IMR-90 (cell line): Measurements from ENCODE around the gene NOBOX. TPM values are rescaled to one million over a fixed set of nuclear protein-coding genes. Genes with fewer than 3 reads are reported as not detected.
"Not testable (repeated sequence)": the region's sequence is repeated elsewhere in the genome, so short reads cannot be mapped to it uniquely, and the experiment has no call there.

Source experiments
- ATAC-seq: fragments of 200-7000 bp; cut with Tn5 transposase; 2 replicates; pipeline ENCODE4 v1.9.1; 2020; ENCODE audit warnings: low read depth, mild to moderate bottlenecking, moderate library complexity
- BruUV-seq: library from RNA; stranded (reverse); fragments of 400-500 nt; replicated peaks from 2 replicates; lab custom pipeline; 2021; lab: Mats Ljungman, UMichigan
- CTCF ChIA-PET: fragments of 300-600 bp; formaldehyde crosslinking; extraction: SDS; loops from one replicate; lab custom pipeline; 2021; ENCODE audit warnings: antibody characterized with exemption; lab: Yijun Ruan, JAX
- POLR2A ChIA-PET: fragments of 300-600 bp; sonication (Branson Sonifier 250); formaldehyde crosslinking; loops from one replicate; lab custom pipeline; 2022; ENCODE audit warnings: antibody characterized with exemption; ENCODE audit not compliant: unreplicated experiment; lab: Charles Lee
- DNase-seq: peaks from one replicate; pipeline ENCODE4 v3.0.0; 2013
- H2AFZ ChIP-seq: replicated peaks from 2 replicates; pipeline ENCODE3; 2013; ENCODE audit warnings: low read length, mild to moderate bottlenecking; ENCODE audit not compliant: poor library complexity
- H2AK5ac ChIP-seq: 2 replicates; pipeline ENCODE4 v1.6.1; 2013; ENCODE audit warnings: low read depth, low read length, inconsistent platforms
- H2AK9ac ChIP-seq: replicated peaks from 2 replicates; pipeline ENCODE3; 2013; ENCODE audit warnings: mild to moderate bottlenecking, low read depth, low read length, moderate library complexity; ENCODE audit not compliant: poor library complexity
- H2BK120ac ChIP-seq: 2 replicates; pipeline ENCODE4 v1.6.1; 2013; ENCODE audit warnings: low read depth, low read length, inconsistent platforms
- H2BK15ac ChIP-seq: 3 replicates; pipeline ENCODE4 v1.6.1; 2013; ENCODE audit warnings: low read depth, low read length, inconsistent platforms
- H2BK20ac ChIP-seq: 2 replicates; pipeline ENCODE4 v1.6.1; 2013; ENCODE audit warnings: low read depth, mild to moderate bottlenecking, inconsistent platforms, low read length, moderate library complexity
- H2BK5ac ChIP-seq: 2 replicates; pipeline ENCODE4 v1.6.1; 2013; ENCODE audit warnings: mild to moderate bottlenecking, low read depth, low read length, inconsistent platforms; ENCODE audit not compliant: poor library complexity, severe bottlenecking
- H3K14ac ChIP-seq: replicated peaks from 2 replicates; pipeline ENCODE4 v1.6.1; 2013; ENCODE audit warnings: low read depth, low read length, inconsistent platforms
- H3K18ac ChIP-seq: 2 replicates; pipeline ENCODE4 v1.6.1; 2013; ENCODE audit warnings: low read depth, low read length, control low read depth
- H3K23ac ChIP-seq: 2 replicates; pipeline ENCODE4 v1.6.1; 2013; ENCODE audit warnings: low read depth, low read length, inconsistent platforms
- H3K27ac ChIP-seq: 2 replicates; pipeline ENCODE4 v1.5.1; 2013; ENCODE audit warnings: mild to moderate bottlenecking, control low read depth, low read length; ENCODE audit not compliant: insufficient read depth
- H3K27me3 ChIP-seq: 2 replicates; pipeline ENCODE4 v1.6.1; 2013; ENCODE audit warnings: low read length; ENCODE audit not compliant: control insufficient read depth, insufficient read depth
- H3K36me3 ChIP-seq: 2 replicates; pipeline ENCODE4 v1.6.1; 2013; ENCODE audit warnings: low read length, mixed read lengths; ENCODE audit not compliant: control insufficient read depth, insufficient read depth
- H3K4ac ChIP-seq: 2 replicates; pipeline ENCODE4 v1.6.1; 2013; ENCODE audit warnings: low read depth, low read length, inconsistent platforms
- H3K4me1 ChIP-seq: 2 replicates; pipeline ENCODE4 v1.6.1; 2013; ENCODE audit warnings: low read length, mixed read lengths; ENCODE audit not compliant: control insufficient read depth, insufficient read depth
- H3K4me2 ChIP-seq: 2 replicates; pipeline ENCODE4 v1.6.1; 2013; ENCODE audit warnings: low read depth, mild to moderate bottlenecking, control low read depth, low read length, moderate library complexity
- H3K4me3 ChIP-seq: 2 replicates; pipeline ENCODE4 v1.5.1; 2013; ENCODE audit warnings: low read depth, mild to moderate bottlenecking, control low read depth, low read length, moderate library complexity; ENCODE audit not compliant: insufficient read depth
- H3K56ac ChIP-seq: 2 replicates; pipeline ENCODE4 v1.6.1; 2013; ENCODE audit warnings: low read length, inconsistent platforms; ENCODE audit not compliant: insufficient read depth; ENCODE audit errors: extremely low read depth
- H3K79me1 ChIP-seq, 2 experiments: 2 replicates each; pipeline ENCODE4 v1.6.1; 2013; ENCODE audit warnings: low read length in 2 of 2, inconsistent platforms in 1 of 2, low read depth in 1 of 2
- H3K9ac ChIP-seq: 2 replicates; pipeline ENCODE4 v1.6.1; 2013; ENCODE audit warnings: low read depth, low read length, control low read depth
- H3K9me1 ChIP-seq: 2 replicates; pipeline ENCODE4 v1.6.1; 2013; ENCODE audit warnings: low read length, inconsistent platforms; ENCODE audit not compliant: insufficient read depth
- H3K9me3 ChIP-seq: 2 replicates; pipeline ENCODE4 v1.6.1; 2013; ENCODE audit warnings: low read length; ENCODE audit not compliant: control insufficient read depth, insufficient read depth
- H4K20me1 ChIP-seq: 2 replicates; pipeline ENCODE4 v1.6.1; 2013; ENCODE audit warnings: low read length, inconsistent platforms; ENCODE audit not compliant: insufficient read depth
- H4K5ac ChIP-seq: 2 replicates; pipeline ENCODE4 v1.6.1; 2013; ENCODE audit warnings: mild to moderate bottlenecking, low read depth, low read length, control low read depth
- H4K8ac ChIP-seq, 2 experiments: 2 replicates each; pipeline ENCODE4 v1.6.1; 2013; ENCODE audit warnings: low read depth in 2 of 2, low read length in 2 of 2, control low read depth in 1 of 2, inconsistent platforms in 1 of 2
- H4K91ac ChIP-seq: 2 replicates; pipeline ENCODE4 v1.6.1; 2013; ENCODE audit warnings: low read depth, low read length, inconsistent platforms; ENCODE audit not compliant: insufficient read depth
- WGBS, 2 experiments: methylation state at CpG; one replicate each; pipeline versions ENCODE4 v1.1.5 to v1.1.7; 2013; ENCODE audit warnings: missing lambda C conversion rate in 2 of 2; ENCODE audit not compliant: insufficient read length in 1 of 2; ENCODE audit errors: extremely low coverage in 2 of 2; 5-methylcytosine and 5-hydroxymethylcytosine counted together
- dilution Hi-C: fragments of 300-500 bp; cut with HindIII; formaldehyde crosslinking; loops from one replicate; pipeline ENCODE4 v1.14.3; 2018; ENCODE audit warnings: low sequenced_read_pairs; ENCODE audit not compliant: unreplicated experiment
- in situ Hi-C: fragments of 300-500 bp; cut with MboI; formaldehyde crosslinking; loops from 3 replicates; pipeline ENCODE4 v1.14.3; 2019; ENCODE audit warnings: low sequenced_read_pairs, inconsistent platforms, mixed read lengths
- intact Hi-C: fragments of 100-400 bp; cut with micrococcal nuclease; formaldehyde crosslinking; loops from 2 replicates; pipeline ENCODE4 v1.10.0; 2022
- polyA plus RNA-seq, 3 experiments: library from polyadenylated mRNA; depleted of rRNA; stranded (reverse); fragments of >200 nt; gene quantifications; 2 replicates each; pipeline ENCODE4 v1.2.3, GENCODE V29; 2012; ENCODE audit warnings: low replicate concordance in 1 of 3
- total RNA-seq: library from RNA; depleted of rRNA; stranded (reverse); fragments of >200 nt; gene quantifications from 2 replicates; pipeline ENCODE4 v1.2.3, GENCODE V29; 2012

The NOBOX gene
- total and polyA plus RNA-seq, 2 of the 4 experiments (the other 2 are of a cell fraction), result not detected

DNA sequence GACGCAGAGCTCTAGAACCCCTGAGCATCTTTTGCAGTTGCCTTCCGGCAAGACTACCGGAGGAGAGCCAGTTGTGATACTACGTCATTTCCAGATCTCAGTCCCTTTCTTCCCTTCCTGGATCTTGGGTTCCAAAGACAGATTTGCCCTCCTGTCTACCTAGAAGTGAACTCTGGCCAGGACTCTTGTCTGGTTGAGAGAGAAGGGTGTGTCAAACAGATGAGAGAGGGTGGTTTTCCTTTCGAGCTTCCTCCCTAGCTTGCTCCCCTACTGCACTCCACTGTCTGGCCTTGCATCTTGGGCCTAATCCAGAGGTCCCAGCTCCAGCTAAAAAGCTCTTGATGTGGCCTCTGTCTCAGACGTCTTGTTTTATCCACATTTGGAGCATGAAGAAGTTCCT lies 47.3 kb downstream of the NOBOX start:
- BruUV-seq, H2BK120ac ChIP-seq, DNase-seq, H2BK5ac ChIP-seq, H3K36me3 ChIP-seq, H3K9me3 ChIP-seq, H3K56ac ChIP-seq, H4K91ac ChIP-seq, H3K4me3 ChIP-seq, intact Hi-C loops, H3K27me3 ChIP-seq, POLR2A ChIA-PET, H3K9me1 ChIP-seq, H2BK20ac ChIP-seq, in situ Hi-C loops, H4K20me1 ChIP-seq, H3K9ac ChIP-seq, CTCF ChIA-PET, H2BK15ac ChIP-seq, H3K4me2 ChIP-seq, H3K79me1 ChIP-seq, H3K14ac ChIP-seq, H3K4me1 ChIP-seq, H2AFZ ChIP-seq, dilution Hi-C loops, H4K5ac ChIP-seq, H3K27ac ChIP-seq, H4K8ac ChIP-seq, H2AK5ac ChIP-seq, H3K18ac ChIP-seq, H3K4ac ChIP-seq, H3K23ac ChIP-seq, H2AK9ac ChIP-seq, ATAC-seq: not testable (repeated sequence)
- no CpG with 5 or more reads among the region's 6 CpGs for WGBS, 2 experiments

DNA sequence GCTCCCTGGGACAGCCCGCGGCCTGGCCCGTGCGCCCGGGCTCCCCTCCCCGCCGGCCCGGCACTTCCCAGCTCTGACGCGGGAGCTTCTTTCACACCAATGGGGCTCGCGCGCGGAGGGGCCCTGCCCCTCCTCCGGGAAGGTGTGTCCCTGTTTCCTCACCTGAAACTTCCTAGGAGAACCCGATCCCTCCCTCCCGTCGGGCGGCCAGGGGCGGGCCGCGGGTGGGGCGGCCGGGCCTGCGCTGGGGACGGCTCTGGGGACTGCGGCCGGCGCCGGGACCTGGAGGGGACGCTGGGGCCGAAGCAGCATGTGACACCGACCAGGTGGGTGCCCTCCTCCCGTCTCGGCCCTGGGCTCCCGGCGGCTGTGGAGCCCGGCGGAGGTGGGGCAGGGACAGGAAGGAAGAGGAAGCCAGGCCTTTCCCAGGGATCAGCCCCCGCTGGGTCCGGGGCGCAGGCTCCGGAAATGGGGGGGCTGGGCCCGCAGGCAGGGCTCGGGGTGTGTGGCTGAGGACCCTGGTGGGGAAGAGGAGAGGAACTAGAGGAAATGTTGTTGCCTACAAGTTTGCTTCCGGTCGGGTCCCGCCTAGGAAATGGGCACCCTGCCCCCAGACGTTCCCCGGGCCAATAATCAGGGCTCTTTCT lies 48.2 kb downstream of the NOBOX start, which contains the start of gene ARHGEF5:
ARHGEF5 (plus strand) TSS at position 227 of the 647 bp plus-strand sequence. CDS start 7,268 bp downstream, outside the sequence.
- H2BK5ac ChIP-seq, CTCF ChIA-PET, H3K4me1 ChIP-seq, H3K27me3 ChIP-seq, POLR2A ChIA-PET, H4K5ac ChIP-seq, H4K91ac ChIP-seq, H3K27ac ChIP-seq, intact Hi-C loops, H3K9ac ChIP-seq, H3K14ac ChIP-seq, H2BK120ac ChIP-seq, H3K23ac ChIP-seq, H3K4ac ChIP-seq, in situ Hi-C loops, H2AFZ ChIP-seq, H3K4me3 ChIP-seq, H3K18ac ChIP-seq, H2BK15ac ChIP-seq, H3K4me2 ChIP-seq, H4K8ac ChIP-seq, H3K79me1 ChIP-seq, H3K56ac ChIP-seq, H2BK20ac ChIP-seq, dilution Hi-C loops, H2AK5ac ChIP-seq, H3K36me3 ChIP-seq, H3K9me3 ChIP-seq, H3K9me1 ChIP-seq, H2AK9ac ChIP-seq, DNase-seq, BruUV-seq, H4K20me1 ChIP-seq: not testable (repeated sequence)
- WGBS, 2 experiments, result no CpG with 5 or more reads among the region's 50 CpGs
- peak; percentile 66 for ATAC-seq
